Measurements from ENCODE around the gene MROH7.

DNA sequence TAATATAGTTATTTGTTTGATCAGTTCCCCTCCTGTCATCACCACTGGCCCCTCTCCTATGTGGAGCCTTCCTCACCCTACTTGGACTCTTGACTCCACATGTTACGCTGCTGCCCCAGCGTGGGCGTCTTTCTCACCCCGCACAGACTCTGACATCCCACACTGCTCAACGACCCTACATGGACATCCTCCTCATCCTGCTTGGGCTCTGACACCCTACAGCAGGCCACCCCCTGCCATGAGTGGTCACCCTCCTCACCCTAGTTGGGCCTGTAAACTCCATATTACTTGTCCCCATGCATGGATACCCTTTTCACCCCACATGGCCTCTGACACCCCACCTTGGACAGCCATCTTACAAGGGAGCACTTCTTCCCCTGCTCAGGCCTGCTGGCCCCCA, 95.1 kb downstream of the MROH7 start:
- no peak for TF ChIP-seq POLR2A (IDR thresholded peaks at IDR 0.05)
- TF ChIP-seq, protein P1, sequence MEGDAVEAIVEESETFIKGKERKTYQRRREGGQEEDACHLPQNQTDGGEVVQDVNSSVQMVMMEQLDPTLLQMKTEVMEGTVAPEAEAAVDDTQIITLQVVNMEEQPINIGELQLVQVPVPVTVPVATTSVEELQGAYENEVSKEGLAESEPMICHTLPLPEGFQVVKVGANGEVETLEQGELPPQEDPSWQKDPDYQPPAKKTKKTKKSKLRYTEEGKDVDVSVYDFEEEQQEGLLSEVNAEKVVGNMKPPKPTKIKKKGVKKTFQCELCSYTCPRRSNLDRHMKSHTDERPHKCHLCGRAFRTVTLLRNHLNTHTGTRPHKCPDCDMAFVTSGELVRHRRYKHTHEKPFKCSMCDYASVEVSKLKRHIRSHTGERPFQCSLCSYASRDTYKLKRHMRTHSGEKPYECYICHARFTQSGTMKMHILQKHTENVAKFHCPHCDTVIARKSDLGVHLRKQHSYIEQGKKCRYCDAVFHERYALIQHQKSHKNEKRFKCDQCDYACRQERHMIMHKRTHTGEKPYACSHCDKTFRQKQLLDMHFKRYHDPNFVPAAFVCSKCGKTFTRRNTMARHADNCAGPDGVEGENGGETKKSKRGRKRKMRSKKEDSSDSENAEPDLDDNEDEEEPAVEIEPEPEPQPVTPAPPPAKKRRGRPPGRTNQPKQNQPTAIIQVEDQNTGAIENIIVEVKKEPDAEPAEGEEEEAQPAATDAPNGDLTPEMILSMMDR (IDR thresholded peaks at IDR 0.05) = no peak
